ENCODE results near the gene CLASRP. TPM values are rescaled to one million over a fixed set of nuclear protein-coding genes. Genes with fewer than 3 reads are reported as not detected.

The CLASRP gene
- total RNA-seq, 1 experiment from 2014 or later = 87.1 TPM

- H2BK12ac ChIP-seq (ENCODE audit: insufficient read length, low read depth, low read length) = no peak overlapping the region
- H3K23me2 ChIP-seq (ENCODE audit: insufficient read length, low read depth, low read length, poor library complexity, severe bottlenecking) = no peaks in the 10 kb centered on the region
- H3K18ac ChIP-seq (ENCODE audit: insufficient read length, low read depth, low read length) = no peak overlapping the region
- H3K4ac ChIP-seq (ENCODE audit: low read depth, low read length) = no peak overlapping the region
- no peak overlapping the region for H3T11ph ChIP-seq (ENCODE audit: low read length)
- H3K4me2 ChIP-seq (ENCODE audit: insufficient read depth, insufficient read length, low read length) = no peak overlapping the region
- Mint-ChIP-seq H3K4me1 (peaks cover 6 to 16% of the 10 kb centered on the region in 2 experiments), H3K36me3 (ENCODE audit: insufficient read depth in 1 of 3, low read depth in 3 of 3) (peaks cover 40 to 74% (median 60%) of the 10 kb centered on the region in 3 experiments), H3K27me3 (ENCODE audit: low read depth) (no peaks in the 10 kb centered on the region), H3K9me3 (no peaks in the 10 kb centered on the region), H3K4me3 (no peak overlapping the region; a peak in 1 of 5 replicates), H3K27ac (peak overlapping the region; percentile 44 to 68 (median 60); a peak in 4 of 7 replicates)
- no peak overlapping the region for H2BK120ac ChIP-seq (ENCODE audit: low read depth, low read length, poor library complexity, severe bottlenecking)
- no peak for DNase-seq
- H3K27me3 ChIP-seq (ENCODE audit: insufficient read depth, low read length) = no peaks in the 10 kb centered on the region
- no peak overlapping the region for H2BK5ac ChIP-seq (ENCODE audit: insufficient read length, low read length)
- H3K79me1 ChIP-seq (ENCODE audit: insufficient read depth, low read depth, low read length, poor library complexity, severe bottlenecking) = no peaks in the 10 kb centered on the region
- H2BK20ac ChIP-seq (ENCODE audit: low read depth, low read length, poor library complexity, severe bottlenecking) = no peak overlapping the region
- H4K20me1 ChIP-seq (ENCODE audit: control insufficient read depth, insufficient read depth, insufficient read length) = no peaks in the 10 kb centered on the region
- no peak overlapping the region for H2AK5ac ChIP-seq (ENCODE audit: insufficient read length, low read length)
- H3K79me2 ChIP-seq (ENCODE audit: insufficient read depth, low read length) = no peaks in the 10 kb centered on the region
- H4K91ac ChIP-seq (ENCODE audit: insufficient read length, low read depth, low read length) = no peak overlapping the region
- H3K14ac ChIP-seq (ENCODE audit: insufficient read depth, low read length) = no peak overlapping the region
- WGBS (ENCODE audit: extremely low coverage, insufficient read length, low lambda C conversion rate) = no CpG with 5 or more reads among the region's 38 CpGs
- no peak for TF ChIP-seq CTCF (conservative IDR thresholded peaks at IDR 0.05)
- no peak overlapping the region for H3K23ac ChIP-seq (ENCODE audit: insufficient read length, low read depth, low read length)
- H4K5ac ChIP-seq (ENCODE audit: insufficient read length, low read depth, low read length) = no peak overlapping the region
- H4K8ac ChIP-seq (replicated peaks; ENCODE audit: insufficient read length, low read depth, low read length) = no peak overlapping the region
- no peak overlapping the region for H3K27ac ChIP-seq (ENCODE audit: insufficient read length, low read depth, low read length)
- no peak overlapping the region for H2BK15ac ChIP-seq (ENCODE audit: low read depth, low read length)
- H3K56ac ChIP-seq (ENCODE audit: insufficient read length, low read depth, low read length) = no peak overlapping the region
- H3K4me1 ChIP-seq (ENCODE audit: insufficient read depth, low read length) = no peaks in the 10 kb centered on the region
- no peak overlapping the region for H3K9ac ChIP-seq (ENCODE audit: extremely low read depth, insufficient read length, low read length)
- H3K9me3 ChIP-seq (ENCODE audit: control insufficient read depth, low read depth, low read length) = no peaks in the 10 kb centered on the region
- H2AFZ ChIP-seq (ENCODE audit: low read length) = no peak overlapping the region
These were observed 28.2 kb downstream of the CLASRP start for GRCh38 chr19:45066921-45067661.
